NCI-H2081 treated with DMSO at 0.1 percent for 48 hours (cell line): ENCODE measurements around the gene MON2.
"Not testable (repeated sequence)": the region's sequence is repeated elsewhere in the genome, so short reads cannot be mapped to it uniquely, and the experiment has no call there.

Experiments used
- DNase-seq: peaks from one replicate; lab custom pipeline; 2025; lab: John Stamatoyannopoulos, UW

MON2 gene

GRCh38 chr12:62466594-62467491 lies at the start of gene MON2:
Gene MON2, plus strand, starts transcription at chr12:62466826. Its CDS starts 382 bp downstream, at chr12:62467208.
- no peak for DNase-seq

GRCh38 chr12:62426089-62426488 lies 40.5 kb upstream of the MON2 start:
- no peak for DNase-seq

- no peak for DNase-seq
Observed at GRCh38 chr12:62429457-62429856, 37.2 kb upstream of the MON2 start.

- DNase-seq = no peak
Observed at GRCh38 chr12:62434494-62435302, 31.9 kb upstream of the MON2 start.

- DNase-seq = no peak
Observed at GRCh38 chr12:62435303-62436163, 31.1 kb upstream of the MON2 start.

- no peak for DNase-seq
Observed at GRCh38 chr12:62436164-62436503, 30.5 kb upstream of the MON2 start.

- no peak for DNase-seq
Observed at GRCh38 chr12:62438098-62438692, 28.4 kb upstream of the MON2 start.

GRCh38 chr12:62446754-62447452 lies 19.7 kb upstream of the MON2 start:
- DNase-seq = no peak

GRCh38 chr12:62448436-62448835 lies 18.2 kb upstream of the MON2 start:
- no peak for DNase-seq

- DNase-seq = not testable (repeated sequence)
Observed at GRCh38 chr12:62455429-62455828, 11.2 kb upstream of the MON2 start.

- no peak for DNase-seq
Observed at GRCh38 chr12:62458626-62459025, 8.0 kb upstream of the MON2 start.

GRCh38 chr12:62459976-62460375 lies 6.7 kb upstream of the MON2 start:
- no peak for DNase-seq

GRCh38 chr12:62461171-62461837 lies 5.3 kb upstream of the MON2 start:
- not testable (repeated sequence) for DNase-seq

GRCh38 chr12:62463252-62463651 lies 3.4 kb upstream of the MON2 start:
- DNase-seq = not testable (repeated sequence)

- DNase-seq = no peak
Observed at GRCh38 chr12:62466018-62466593, 520 bp upstream of the MON2 start.

- DNase-seq = no peak
Observed at GRCh38 chr12:62468397-62468796, 1.8 kb downstream of the MON2 start.

GRCh38 chr12:62468935-62469334 lies 2.3 kb downstream of the MON2 start:
- DNase-seq = no peak

- DNase-seq = no peak
Observed at GRCh38 chr12:62469704-62470103, 3.1 kb downstream of the MON2 start.

- DNase-seq = no peak
Observed at GRCh38 chr12:62471734-62472133, 5.1 kb downstream of the MON2 start.

- DNase-seq = no peak
Observed at GRCh38 chr12:62472472-62472871, 5.8 kb downstream of the MON2 start.
